ENCODE results near the gene SIRT2.

DNA sequence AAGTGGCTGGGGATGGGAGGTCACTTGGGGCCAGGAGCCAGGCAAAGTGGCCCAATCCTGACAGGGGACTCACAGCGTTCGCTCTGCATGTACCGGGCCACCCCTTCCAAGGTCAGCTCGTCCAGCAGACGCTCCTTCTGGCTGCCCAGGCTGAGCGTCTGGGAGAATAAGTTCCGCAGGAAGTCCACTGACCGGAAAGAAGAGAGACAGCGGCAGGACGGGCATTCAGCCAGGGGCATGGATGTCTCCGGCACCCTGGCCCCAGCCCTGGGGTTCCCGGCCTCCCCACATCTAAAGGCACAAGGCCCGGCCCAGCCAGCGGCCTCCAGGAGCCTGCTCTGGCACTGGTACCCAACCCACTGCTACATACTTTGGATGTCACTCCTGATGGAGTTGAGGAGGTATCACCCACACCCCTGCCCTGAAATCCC is 6.1 kb downstream of the SIRT2 start:
- TF ChIP-seq, protein P1, sequence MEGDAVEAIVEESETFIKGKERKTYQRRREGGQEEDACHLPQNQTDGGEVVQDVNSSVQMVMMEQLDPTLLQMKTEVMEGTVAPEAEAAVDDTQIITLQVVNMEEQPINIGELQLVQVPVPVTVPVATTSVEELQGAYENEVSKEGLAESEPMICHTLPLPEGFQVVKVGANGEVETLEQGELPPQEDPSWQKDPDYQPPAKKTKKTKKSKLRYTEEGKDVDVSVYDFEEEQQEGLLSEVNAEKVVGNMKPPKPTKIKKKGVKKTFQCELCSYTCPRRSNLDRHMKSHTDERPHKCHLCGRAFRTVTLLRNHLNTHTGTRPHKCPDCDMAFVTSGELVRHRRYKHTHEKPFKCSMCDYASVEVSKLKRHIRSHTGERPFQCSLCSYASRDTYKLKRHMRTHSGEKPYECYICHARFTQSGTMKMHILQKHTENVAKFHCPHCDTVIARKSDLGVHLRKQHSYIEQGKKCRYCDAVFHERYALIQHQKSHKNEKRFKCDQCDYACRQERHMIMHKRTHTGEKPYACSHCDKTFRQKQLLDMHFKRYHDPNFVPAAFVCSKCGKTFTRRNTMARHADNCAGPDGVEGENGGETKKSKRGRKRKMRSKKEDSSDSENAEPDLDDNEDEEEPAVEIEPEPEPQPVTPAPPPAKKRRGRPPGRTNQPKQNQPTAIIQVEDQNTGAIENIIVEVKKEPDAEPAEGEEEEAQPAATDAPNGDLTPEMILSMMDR (IDR thresholded peaks at IDR 0.05) = no peak
- TF ChIP-seq EZH2 (IDR thresholded peaks at IDR 0.05) (no peak), EZH2phosphoT487 (IDR thresholded peaks at IDR 0.05) (no peak)

Measured in neural progenitor cell (in vitro differentiated cells).